AG09309 (cell line): ENCODE results near the gene CFAP97.

ENCODE experiments used
- DNase-seq: peaks from one replicate; pipeline ENCODE4 v3.0.0-alpha.2; 2010; ENCODE audit warnings: low read depth
- H3K4me3 ChIP-seq: 2 replicates; pipeline ENCODE4 v1.5.1; 2011; ENCODE audit warnings: mild to moderate bottlenecking, low read depth, low read length, moderate library complexity; ENCODE audit not compliant: control insufficient read depth
- TF ChIP-seq, protein P1 (sequence below): IDR thresholded peaks from 2 replicates; pipeline ENCODE4 v1.5.1; 2011; ENCODE audit warnings: mild to moderate bottlenecking, low read depth, low read length, inconsistent platforms; ENCODE audit not compliant: insufficient read depth, control insufficient read depth; ENCODE audit errors: missing control alignments

The CFAP97 gene

DNA sequence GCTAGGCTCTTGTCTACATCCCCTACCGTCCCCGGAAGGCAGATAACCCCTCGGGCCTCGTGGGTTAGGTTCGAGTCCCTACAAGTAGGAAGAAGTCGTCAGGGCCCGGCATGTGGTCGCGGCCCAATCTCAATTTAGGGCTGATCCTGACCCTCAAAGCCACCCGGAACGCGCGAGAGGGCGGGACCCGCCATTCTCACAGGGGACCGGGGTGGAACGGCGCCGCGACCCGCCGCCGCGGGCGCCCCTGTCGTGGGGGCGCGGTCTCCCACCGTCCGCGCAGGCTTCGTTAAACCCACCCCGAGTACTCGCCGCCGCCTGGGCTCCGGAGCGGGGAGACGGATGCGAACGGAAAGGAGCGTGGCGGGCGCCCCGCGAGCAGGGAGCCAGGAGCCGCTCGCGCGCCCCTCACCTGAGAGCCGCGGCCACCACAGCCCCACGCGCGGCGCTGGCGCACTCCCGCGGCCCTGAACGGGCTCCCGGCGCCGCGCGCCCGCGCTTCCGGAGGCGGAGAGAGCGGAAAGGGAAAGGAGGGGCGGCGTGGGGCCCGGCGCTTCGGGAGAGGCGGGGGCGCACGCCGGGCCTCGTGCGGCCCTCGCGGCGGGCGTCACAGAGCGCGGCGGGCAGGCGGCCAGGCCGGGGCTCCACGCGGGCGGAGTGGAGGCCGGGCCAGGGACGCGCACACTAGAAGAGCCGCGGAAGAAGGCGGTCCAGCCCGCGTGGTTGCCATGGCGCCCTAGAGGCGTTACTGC lies at the start of gene CFAP97:
CFAP97 (minus strand) TSS at position 515 of the 752 bp plus-strand sequence. CDS start 12,804 bp downstream, outside the sequence.
- DNase-seq: peak; percentile 56
- H3K4me3 ChIP-seq: peak within 1 kb of the TSS; percentile 54
- TF ChIP-seq, protein P1, sequence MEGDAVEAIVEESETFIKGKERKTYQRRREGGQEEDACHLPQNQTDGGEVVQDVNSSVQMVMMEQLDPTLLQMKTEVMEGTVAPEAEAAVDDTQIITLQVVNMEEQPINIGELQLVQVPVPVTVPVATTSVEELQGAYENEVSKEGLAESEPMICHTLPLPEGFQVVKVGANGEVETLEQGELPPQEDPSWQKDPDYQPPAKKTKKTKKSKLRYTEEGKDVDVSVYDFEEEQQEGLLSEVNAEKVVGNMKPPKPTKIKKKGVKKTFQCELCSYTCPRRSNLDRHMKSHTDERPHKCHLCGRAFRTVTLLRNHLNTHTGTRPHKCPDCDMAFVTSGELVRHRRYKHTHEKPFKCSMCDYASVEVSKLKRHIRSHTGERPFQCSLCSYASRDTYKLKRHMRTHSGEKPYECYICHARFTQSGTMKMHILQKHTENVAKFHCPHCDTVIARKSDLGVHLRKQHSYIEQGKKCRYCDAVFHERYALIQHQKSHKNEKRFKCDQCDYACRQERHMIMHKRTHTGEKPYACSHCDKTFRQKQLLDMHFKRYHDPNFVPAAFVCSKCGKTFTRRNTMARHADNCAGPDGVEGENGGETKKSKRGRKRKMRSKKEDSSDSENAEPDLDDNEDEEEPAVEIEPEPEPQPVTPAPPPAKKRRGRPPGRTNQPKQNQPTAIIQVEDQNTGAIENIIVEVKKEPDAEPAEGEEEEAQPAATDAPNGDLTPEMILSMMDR: no peak

DNA sequence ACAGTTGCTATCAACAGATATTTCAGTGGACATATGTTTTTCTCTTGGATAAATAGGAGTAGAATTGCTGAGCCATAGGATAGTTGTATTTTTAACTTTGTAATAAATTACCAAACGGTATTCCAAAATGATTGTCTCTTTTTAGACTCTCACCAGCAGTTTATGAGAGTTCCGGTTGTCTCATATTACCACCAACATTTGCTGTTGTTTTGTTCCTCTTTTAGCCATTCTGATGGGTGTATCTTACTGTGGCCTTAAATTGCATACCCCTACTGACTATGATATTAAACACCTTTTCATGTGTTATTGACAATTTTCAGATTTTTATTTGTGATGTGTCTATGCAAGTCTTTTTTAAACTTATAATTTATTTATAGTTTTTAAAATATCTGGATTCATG lies 45.3 kb upstream of the CFAP97 start:
- DNase-seq: no peak
- TF ChIP-seq, protein P1: no peak

DNA sequence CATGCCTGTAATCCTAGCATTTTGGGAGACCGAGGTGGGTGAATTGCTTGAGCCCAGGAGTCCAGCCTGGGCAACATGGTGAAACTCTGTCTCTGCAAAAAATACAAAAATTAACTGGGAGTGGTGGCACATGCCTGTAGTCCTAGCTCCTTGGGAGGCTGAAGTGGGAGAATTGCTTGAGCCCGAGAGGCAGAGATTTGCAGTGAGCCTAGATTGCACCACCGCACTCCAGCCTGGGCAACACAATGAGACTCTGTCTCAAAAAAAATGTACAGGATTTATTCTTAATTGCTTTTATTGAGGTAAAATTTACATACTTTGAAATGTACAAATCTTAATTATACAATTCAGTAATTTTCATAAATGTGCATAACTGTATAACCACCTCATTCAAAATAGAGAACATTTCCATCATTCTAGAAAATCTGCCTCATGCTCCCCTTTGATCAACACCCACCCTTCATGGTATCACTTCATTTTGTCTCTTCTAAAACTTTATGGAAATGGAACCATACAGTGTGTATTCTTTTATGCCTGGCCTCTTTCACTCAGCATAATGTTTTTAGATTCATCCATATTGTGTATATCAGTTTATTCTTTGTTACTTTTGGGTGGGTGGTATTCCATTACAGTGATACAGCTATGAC lies 44.7 kb upstream of the CFAP97 start:
- H3K4me3 ChIP-seq: no peak overlapping the region
- DNase-seq: no peak
- TF ChIP-seq, protein P1: no peak

More for the DNA sequence above, 45.3 kb upstream of the CFAP97 start:
- no peak overlapping the region for H3K4me3 ChIP-seq

DNA sequence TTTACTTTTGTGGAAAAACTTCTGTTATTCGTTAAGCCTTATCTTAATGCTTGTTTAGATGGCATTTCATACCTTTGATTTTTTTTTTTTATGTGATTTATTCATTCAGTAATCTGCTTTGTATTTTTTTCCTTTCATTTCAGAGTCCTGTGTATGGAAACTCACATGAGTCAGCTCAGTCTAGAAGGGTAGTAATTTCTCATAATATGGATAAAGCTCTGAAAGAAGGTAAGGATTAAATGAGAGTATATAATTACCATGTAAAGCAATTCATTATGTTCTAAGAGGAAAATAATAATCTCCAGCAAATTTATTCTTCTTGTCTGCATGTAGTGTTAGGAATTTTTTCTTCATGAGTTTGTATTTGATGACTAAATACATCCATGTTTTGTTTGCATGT lies 43.4 kb upstream of the CFAP97 start:
- DNase-seq: no peak
- H3K4me3 ChIP-seq: no peak overlapping the region
- TF ChIP-seq, protein P1: no peak

DNA sequence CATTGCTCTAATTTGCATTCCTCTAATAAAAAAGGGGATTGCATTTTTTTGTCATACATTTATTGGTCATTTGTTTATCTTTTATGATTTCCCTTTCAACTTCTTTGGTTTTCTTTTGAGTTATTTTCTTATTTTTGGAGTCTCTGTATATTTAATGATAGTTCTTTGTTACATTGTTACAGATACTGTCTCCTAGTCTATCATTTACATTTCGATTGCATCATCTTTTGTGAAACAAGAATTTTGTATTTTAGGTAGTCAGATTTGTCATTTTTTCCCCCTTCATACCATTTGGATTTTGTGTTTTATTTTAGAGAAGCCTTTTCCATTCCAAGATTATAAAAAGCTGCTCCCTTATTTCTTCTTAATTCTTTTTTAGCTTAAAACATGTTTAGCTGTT lies 42.7 kb upstream of the CFAP97 start:
- no peak overlapping the region for H3K4me3 ChIP-seq
- DNase-seq: no peak
- TF ChIP-seq, protein P1: no peak

DNA sequence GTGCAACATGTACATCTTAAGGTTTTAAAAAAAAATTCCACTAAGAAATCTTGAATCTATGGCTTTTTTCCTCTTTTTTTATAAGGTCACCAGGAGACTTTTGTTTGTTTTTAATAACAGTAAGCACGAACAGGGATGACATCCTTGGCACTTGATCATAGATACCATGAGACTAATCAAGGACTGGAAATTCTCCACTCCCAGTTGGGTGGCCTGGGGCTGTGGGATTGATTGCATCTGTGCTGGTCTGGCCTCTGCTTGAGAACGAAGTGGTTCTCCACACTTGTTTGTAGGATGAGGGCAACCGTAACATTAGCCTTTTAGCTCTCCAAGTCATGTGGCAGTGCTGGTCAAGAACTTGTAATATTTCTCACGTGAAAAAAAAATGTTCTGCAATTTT lies 41.0 kb upstream of the CFAP97 start:
- TF ChIP-seq, protein P1: no peak
- no peak overlapping the region for H3K4me3 ChIP-seq

DNA sequence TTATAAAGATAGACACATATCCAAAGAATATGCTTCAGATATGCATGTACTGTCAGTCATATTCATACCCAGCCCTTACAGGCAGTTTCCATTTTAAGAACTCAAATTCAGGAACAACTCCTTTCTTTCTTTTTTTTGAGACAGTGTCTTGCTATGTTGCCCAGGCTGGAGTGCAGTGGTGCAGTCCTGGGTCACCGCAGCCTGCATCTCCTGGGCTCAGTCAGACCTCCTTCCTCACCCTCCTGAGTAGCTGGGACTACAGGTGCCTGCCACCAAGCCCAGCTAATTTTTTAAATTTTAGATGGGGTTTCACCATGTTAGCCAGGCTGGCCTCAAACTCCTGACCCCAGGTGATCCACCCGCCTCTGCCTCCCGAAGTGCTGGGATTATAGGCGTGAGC lies 40.1 kb upstream of the CFAP97 start:
- TF ChIP-seq, protein P1: no peak
- H3K4me3 ChIP-seq: no peak overlapping the region
- no peak for DNase-seq

More for the DNA sequence above, 41.0 kb upstream of the CFAP97 start:
- DNase-seq: no peak
